Right ventricle myocardium superior (tissue), 1 donor: ENCODE results near the gene PTPN18. TPM values are rescaled to one million over a fixed set of nuclear protein-coding genes. Genes with fewer than 3 reads are reported as not detected.
A peak's percentile ranks its signal among the peaks of the same experiment; 100 is the strongest.

Source experiments
- ATAC-seq: fragments of 200-7000 bp; cut with Tn5 transposase; one replicate; pipeline ENCODE4 v1.9.1; 2020; ENCODE audit warnings: mild to moderate bottlenecking; ENCODE audit not compliant: poor library complexity
- DNase-seq: peaks from one replicate; pipeline ENCODE4 v3.0.0-alpha.2; 2020
- intact Hi-C: fragments of 100-400 bp; cut with DNase I; formaldehyde crosslinking; loops from one replicate; pipeline ENCODE4 v1.11.2; 2022
- total RNA-seq: library from RNA; stranded (reverse); fragmentation: NEBNext Ultra II Directional; extraction: Animal tissue kit (Norgen Biotek cat#: 25700); gene quantifications from one replicate; pipeline ENCODE4 v1.2.1, GENCODE V29; 2021
- donor health status: DM: no; HTN: yes; CAD: no; lungs with severe emphysema.

The PTPN18 gene
- total RNA-seq, 1 donor from 2014 or later, result 15.7 TPM

GRCh38 chr2:130373808-130374365 is 18.0 kb downstream of the PTPN18 start:
- intact Hi-C loops, result no loop called here
- no peak for ATAC-seq
- no peak for DNase-seq

GRCh38 chr2:130374587-130375290 is 18.9 kb downstream of the PTPN18 start:
- DNase-seq, result no peak

GRCh38 chr2:130375291-130376266 is 19.7 kb downstream of the PTPN18 start:
- no peak for ATAC-seq
- no peak for DNase-seq
- intact Hi-C loops, result no loop called here

More at GRCh38 chr2:130374587-130375290, 18.9 kb downstream of the PTPN18 start:
- intact Hi-C loops, result no loop called here
- ATAC-seq, result no peak

- no peak for ATAC-seq
- no peak for DNase-seq
- intact Hi-C loops, result no loop called here
These were observed 20.8 kb downstream of the PTPN18 start for GRCh38 chr2:130376433-130377293.

GRCh38 chr2:130377491-130377890 is 21.6 kb downstream of the PTPN18 start:
- intact Hi-C loops, result no loop called here
- DNase-seq (no peak), ATAC-seq (no peak)

- intact Hi-C loops, result no loop called here
- DNase-seq (no peak), ATAC-seq (no peak)
These were observed 22.5 kb downstream of the PTPN18 start for GRCh38 chr2:130378206-130378897.

GRCh38 chr2:130378898-130379214 is 23.0 kb downstream of the PTPN18 start:
- DNase-seq (no peak), ATAC-seq (no peak)
- intact Hi-C loops, result no loop called here

- no peak for DNase-seq
- ATAC-seq, result no peak
- intact Hi-C loops, result no loop called here
These were observed 24.5 kb downstream of the PTPN18 start for GRCh38 chr2:130380096-130380934.

GRCh38 chr2:130381145-130381544 is 25.3 kb downstream of the PTPN18 start:
- intact Hi-C loops, result no loop called here
- DNase-seq, result no peak
- no peak for ATAC-seq

GRCh38 chr2:130381619-130382018 is 25.8 kb downstream of the PTPN18 start:
- intact Hi-C loops, result no loop called here
- ATAC-seq, result no peak
- no peak for DNase-seq

GRCh38 chr2:130382313-130382917 is 26.6 kb downstream of the PTPN18 start:
- intact Hi-C loops, result no loop called here
- DNase-seq (no peak), ATAC-seq (no peak)

GRCh38 chr2:130385709-130386108 is 29.9 kb downstream of the PTPN18 start:
- ATAC-seq (peak; percentile 24), DNase-seq (peak; percentile 37)
- intact Hi-C loops, result no loop called here

- peak; percentile 32 for ATAC-seq
- intact Hi-C loops, result no loop called here
- DNase-seq, result peak; percentile 71
These were observed 31.2 kb downstream of the PTPN18 start for GRCh38 chr2:130387071-130387400.

- ATAC-seq (peak; percentile 13), DNase-seq (peak; percentile 71)
- intact Hi-C loops, result no loop called here
These were observed 31.9 kb downstream of the PTPN18 start for GRCh38 chr2:130387804-130388203.

GRCh38 chr2:130388221-130388907 is 32.5 kb downstream of the PTPN18 start:
- ATAC-seq, result no peak
- DNase-seq, result peak; percentile 27
- intact Hi-C loops, result no loop called here

GRCh38 chr2:130389358-130389757 is 33.5 kb downstream of the PTPN18 start:
- ATAC-seq, result no peak
- intact Hi-C loops, result no loop called here
- peak; percentile 36 for DNase-seq
